Tibial artery (tissue), 4 donors: ENCODE data around the gene IDI1.

Experiments used
- DNase-seq, 2 donors: peaks; one replicate each; pipeline ENCODE4 v3.0.0-alpha.2; 2019
- H3K27ac ChIP-seq, 2 donors: fragments of 200-600 bp; sonication (generic) in 1 of 2; 1 replicate in 1 of 2; 2 replicates in 1 of 2; pipeline ENCODE4 v1.5.1; 2018 to 2019; ENCODE audit warnings: mild to moderate bottlenecking in 1 of 2
- H3K27me3 ChIP-seq, 2 donors: fragments of 200-600 bp; sonication (generic) in 1 of 2; one replicate each; pipeline versions ENCODE4 v1.5.1 to v1.6.0; 2016 to 2019
- H3K36me3 ChIP-seq, 3 donors: fragments of 200-600 bp; sonication (generic) in 2 of 3; one replicate each; pipeline ENCODE4 v1.5.1; 2016 to 2019; ENCODE audit warnings: mild to moderate bottlenecking in 2 of 3
- H3K4me1 ChIP-seq, 4 donors: fragments of 200-600 bp; sonication (generic) in 2 of 4; 1 replicate in 3 of 4; 2 replicates in 1 of 4; pipeline ENCODE4 v1.5.1; 2016 to 2019
- H3K4me3 ChIP-seq, 2 donors: fragments of 200-600 bp; sonication (generic) in 1 of 2; 1 replicate in 1 of 2; 2 replicates in 1 of 2; pipeline ENCODE4 v1.5.1; 2018 to 2019; ENCODE audit warnings: mild to moderate bottlenecking in 2 of 2
- H3K9me3 ChIP-seq, 3 donors: fragments of 200-600 bp; sonication (generic) in 1 of 3; one replicate each; pipeline ENCODE4 v1.5.1; 2016 to 2019
- CTCF ChIP-seq, 2 experiments: fragments of 200-600 bp in 1 of 2; fragments of 450-650 bp in 1 of 2; IDR thresholded peaks; one replicate each; pipeline ENCODE4 v1.5.1; 2017 to 2019; ENCODE audit warnings: antibody characterized with exemption in 2 of 2, mild to moderate bottlenecking in 1 of 2, moderate library complexity in 1 of 2
- intact Hi-C: fragments of 100-400 bp; cut with DNase I; formaldehyde crosslinking; loops from one replicate; pipeline ENCODE4 v1.15.0; 2023; ENCODE audit warnings: low total_unique reads

Gene IDI1

GRCh38 chr10:997266-998022, 51.5 kb downstream of the IDI1 start:
- no peak overlapping the region for H3K27ac ChIP-seq
- peaks cover 0 to 6% (median 2%) of the 10 kb centered on the region in 3 donors for H3K9me3 ChIP-seq
- no peak for TF ChIP-seq CTCF (IDR thresholded peaks at IDR 0.05)
- DNase-seq = no peak
- no peaks in the 10 kb centered on the region for H3K27me3 ChIP-seq
- no peaks in the 10 kb centered on the region for H3K4me1 ChIP-seq
- peaks cover 77 to 99% (median 93%) of the 10 kb centered on the region in 3 donors for H3K36me3 ChIP-seq
- H3K4me3 ChIP-seq = no peak overlapping the region
- intact Hi-C loops = no loop called here

- Histone ChIP-seq H3K9me3 (no peaks in the 10 kb centered on the region), H3K27me3 (no peaks in the 10 kb centered on the region), H3K4me3 (no peak overlapping the region), H3K27ac (no peak overlapping the region), H3K36me3 (peaks cover 63 to 85% (median 79%) of the 10 kb centered on the region in 3 donors), H3K4me1 (no peaks in the 10 kb centered on the region)
- DNase-seq = no peak
- no peak for TF ChIP-seq CTCF (IDR thresholded peaks at IDR 0.05)
- intact Hi-C loops = no loop called here
Measured at GRCh38 chr10:996031-996430, 52.9 kb downstream of the IDI1 start.

- H3K4me1 ChIP-seq = no peaks in the 10 kb centered on the region
- H3K36me3 ChIP-seq = peaks cover 58 to 80% (median 74%) of the 10 kb centered on the region in 3 donors
- no peaks in the 10 kb centered on the region for H3K27me3 ChIP-seq
- no peaks in the 10 kb centered on the region for H3K9me3 ChIP-seq
- no peak overlapping the region for H3K4me3 ChIP-seq
- intact Hi-C loops = no loop called here
- no peak overlapping the region for H3K27ac ChIP-seq
- no peak for TF ChIP-seq CTCF (IDR thresholded peaks at IDR 0.05)
- no peak for DNase-seq
Measured at GRCh38 chr10:995559-995926, 53.4 kb downstream of the IDI1 start.

- H3K4me1 ChIP-seq = peaks cover 0 to 5% (median 2%) of the 10 kb centered on the region in 4 donors
- H3K4me3 ChIP-seq = no peak overlapping the region
- no peaks in the 10 kb centered on the region for H3K9me3 ChIP-seq
- H3K27me3 ChIP-seq = no peaks in the 10 kb centered on the region
- no peak for DNase-seq
- peaks cover 53 to 75% (median 69%) of the 10 kb centered on the region in 3 donors for H3K36me3 ChIP-seq
- TF ChIP-seq CTCF (IDR thresholded peaks at IDR 0.05) = no peak
- intact Hi-C loops = no loop called here
- no peak overlapping the region for H3K27ac ChIP-seq
Measured at GRCh38 chr10:994836-995558, 53.9 kb downstream of the IDI1 start.

GRCh38 chr10:992871-993270, 56.0 kb downstream of the IDI1 start:
- Histone ChIP-seq H3K36me3 (peaks cover 32 to 53% (median 48%) of the 10 kb centered on the region in 3 donors), H3K9me3 (no peaks in the 10 kb centered on the region), H3K4me1 (peaks cover 0 to 17% (median 13%) of the 10 kb centered on the region in 4 donors), H3K27ac (no peak overlapping the region), H3K27me3 (no peaks in the 10 kb centered on the region), H3K4me3 (no peak overlapping the region)
- intact Hi-C loops = no loop called here
- no peak for DNase-seq
- no peak for TF ChIP-seq CTCF (IDR thresholded peaks at IDR 0.05)
